HG02840 (cell line): ENCODE data around the gene ZNF236.

ENCODE experiments used
- ATAC-seq: cut with Tn5 transposase; IDR thresholded peaks from one replicate; pipeline ENCODE4 v1.9.1; 2021; ENCODE audit warnings: mild to moderate bottlenecking, moderate library complexity, moderate number of reproducible peaks; ENCODE audit not compliant: unreplicated experiment, low FRiP score

ZNF236 gene

DNA sequence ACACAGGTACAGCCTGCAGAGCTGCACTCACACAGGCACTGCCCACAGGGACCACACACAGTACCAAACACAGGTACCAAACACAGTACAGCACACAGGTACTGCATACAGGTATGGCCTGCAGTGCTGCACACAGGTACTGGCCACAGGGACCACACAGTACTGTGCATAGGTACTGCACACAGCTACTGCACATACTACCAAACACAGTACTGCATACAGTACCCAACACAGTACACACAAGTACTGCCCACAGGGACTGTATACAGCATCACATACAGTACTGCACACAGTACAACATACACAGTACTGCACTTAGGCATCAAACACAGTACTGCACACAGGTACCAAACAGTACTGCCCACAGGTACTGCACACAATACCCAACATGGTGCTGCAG, 74.3 kb downstream of the ZNF236 start:
- ATAC-seq: no peak

GRCh38 chr18:76897257-76897656, 74.9 kb downstream of the ZNF236 start:
- ATAC-seq: no peak

DNA sequence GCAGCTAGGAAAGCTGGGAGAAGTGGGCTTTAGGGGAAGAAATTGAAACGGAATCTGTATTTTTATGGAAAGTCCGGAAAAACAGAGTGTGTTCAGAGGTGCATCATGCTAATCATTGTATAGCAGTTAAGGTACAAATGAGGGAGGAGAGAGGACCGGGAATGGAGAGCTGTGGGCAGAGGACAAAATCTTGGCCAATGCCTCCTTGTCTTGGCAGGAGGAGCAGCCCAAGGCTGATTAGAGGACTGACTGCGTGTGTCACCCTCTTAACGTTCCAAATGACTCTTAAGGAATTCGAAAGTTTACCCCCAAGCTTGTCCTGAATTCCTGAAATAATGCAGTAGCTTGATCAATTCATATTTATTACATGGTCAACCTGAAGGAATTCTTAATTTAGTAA, 81.0 kb downstream of the ZNF236 start:
- ATAC-seq: no peak

DNA sequence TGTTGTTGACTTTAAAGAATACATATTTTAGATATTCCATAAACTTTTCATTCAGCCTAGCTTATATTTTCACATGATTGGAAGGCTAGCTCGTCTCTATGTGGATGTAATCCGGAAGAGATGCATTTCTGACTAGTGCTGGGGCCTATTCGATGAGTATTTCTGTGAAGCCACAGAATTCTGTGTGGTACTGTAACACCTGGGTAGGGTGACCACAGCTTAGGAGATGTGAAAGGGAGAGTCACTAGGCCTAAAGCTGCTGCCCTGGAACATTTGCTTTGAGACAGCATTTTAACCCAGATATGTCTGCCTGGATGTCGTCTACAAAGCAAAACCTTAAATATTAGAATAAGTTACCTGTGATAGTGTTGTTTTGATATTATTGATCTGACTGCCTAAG, 83.5 kb downstream of the ZNF236 start:
- ATAC-seq: no peak

GRCh38 chr18:76908277-76908676, 85.9 kb downstream of the ZNF236 start:
- no peak for ATAC-seq

DNA sequence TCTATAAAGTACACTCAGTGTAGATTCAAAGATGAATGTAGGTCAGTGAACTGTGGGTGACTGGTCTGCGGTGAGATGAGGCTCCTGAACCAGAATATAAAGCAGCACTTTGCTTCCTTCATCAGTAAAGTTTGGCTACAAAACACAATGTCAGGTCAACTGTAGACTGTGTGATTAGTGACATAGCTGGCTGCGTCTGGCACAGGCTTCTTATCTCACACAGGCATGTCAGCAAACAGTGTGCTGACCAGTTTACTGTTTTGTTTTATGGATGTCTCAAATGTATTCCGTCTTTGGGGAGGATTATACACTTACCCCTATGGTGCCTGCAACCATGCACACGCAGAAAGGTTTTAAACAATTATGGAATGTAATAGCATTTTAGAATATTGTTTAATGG, 87.1 kb downstream of the ZNF236 start:
- no peak for ATAC-seq

DNA sequence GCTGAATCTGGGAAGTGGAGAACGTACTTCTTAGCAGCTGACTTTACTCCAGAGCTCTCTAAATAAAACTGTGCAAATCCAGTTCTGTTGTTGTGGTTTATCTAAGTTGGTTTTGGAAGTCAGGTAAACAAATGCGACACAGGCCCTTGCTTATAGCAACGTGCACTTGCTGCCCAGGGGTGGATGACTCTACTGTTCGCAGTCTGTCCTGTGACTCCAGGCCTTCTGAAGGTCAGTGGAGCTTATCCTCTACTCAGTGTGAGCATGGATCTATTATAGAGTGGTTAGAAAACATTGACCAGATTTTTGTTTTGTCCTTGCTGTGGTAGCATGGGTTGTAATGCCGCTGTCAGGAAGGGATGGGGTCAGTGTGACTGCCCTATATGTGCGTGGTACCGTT, 89.1 kb downstream of the ZNF236 start:
- ATAC-seq: no peak

DNA sequence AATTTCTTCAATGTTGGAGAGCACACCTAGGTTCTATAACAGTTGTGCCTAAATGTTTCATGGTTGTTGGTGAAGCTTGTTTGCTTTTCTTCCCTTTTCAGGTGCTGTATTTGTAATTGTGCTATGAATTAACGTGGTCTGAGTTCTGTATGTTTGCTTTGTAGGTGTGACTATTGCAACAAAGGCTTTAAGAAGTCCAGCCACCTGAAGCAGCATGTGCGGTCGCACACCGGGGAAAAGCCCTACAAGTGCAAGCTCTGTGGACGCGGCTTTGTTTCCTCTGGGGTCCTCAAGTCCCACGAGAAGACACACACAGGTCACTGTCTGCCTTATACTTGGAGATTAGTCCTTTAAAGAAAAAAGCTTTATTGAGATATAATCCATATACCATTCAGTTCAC, 91.2 kb downstream of the ZNF236 start:
- no peak for ATAC-seq

GRCh38 chr18:76914314-76914713, 92.0 kb downstream of the ZNF236 start:
- ATAC-seq: no peak

- ATAC-seq: no peak
These were observed 92.4 kb downstream of the ZNF236 start for GRCh38 chr18:76914796-76915195.

- no peak for ATAC-seq
These were observed 93.1 kb downstream of the ZNF236 start for GRCh38 chr18:76915456-76915855.

DNA sequence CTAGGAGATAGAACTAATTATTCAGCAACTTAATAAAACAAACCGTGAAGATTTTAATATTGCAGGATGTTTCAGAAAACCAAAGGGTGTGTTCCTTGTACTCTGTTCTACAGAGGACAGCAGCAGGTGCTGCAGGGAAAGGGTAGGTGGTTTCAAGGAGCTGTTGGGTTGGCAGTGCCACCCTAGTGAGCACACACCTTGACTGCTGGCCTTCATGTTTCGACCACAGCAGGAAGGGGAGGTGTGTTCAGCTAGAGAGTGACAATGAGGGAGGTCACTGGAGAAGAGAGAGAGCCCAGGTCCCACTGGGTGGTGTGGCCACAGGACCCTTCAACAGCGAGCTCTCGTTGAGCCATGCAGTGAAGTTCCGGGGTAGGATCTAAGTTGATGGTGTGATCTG, 98.6 kb downstream of the ZNF236 start:
- ATAC-seq: no peak

DNA sequence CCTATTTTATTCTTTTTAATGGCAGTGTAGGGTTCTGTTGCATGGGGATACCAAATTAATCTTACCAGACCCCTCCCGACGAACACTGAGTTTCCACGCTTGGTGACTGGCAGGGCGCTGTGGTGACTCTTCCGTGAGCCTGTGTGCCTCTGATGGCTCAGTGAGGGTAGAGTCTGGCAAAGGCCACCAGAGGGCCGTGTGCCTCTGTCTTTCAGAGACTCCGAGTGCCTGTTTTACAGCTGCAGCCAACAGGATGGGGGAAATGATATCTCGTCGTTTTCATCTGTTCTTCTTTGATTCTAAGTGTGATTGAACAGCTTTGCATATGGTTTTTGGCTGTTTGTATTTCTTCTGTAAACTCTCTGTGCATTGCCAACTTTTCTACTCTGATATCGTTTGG, 99.8 kb downstream of the ZNF236 start:
- ATAC-seq: peak; percentile 96

- ATAC-seq: no peak
These were observed 101.2 kb downstream of the ZNF236 start for GRCh38 chr18:76923485-76924085.

DNA sequence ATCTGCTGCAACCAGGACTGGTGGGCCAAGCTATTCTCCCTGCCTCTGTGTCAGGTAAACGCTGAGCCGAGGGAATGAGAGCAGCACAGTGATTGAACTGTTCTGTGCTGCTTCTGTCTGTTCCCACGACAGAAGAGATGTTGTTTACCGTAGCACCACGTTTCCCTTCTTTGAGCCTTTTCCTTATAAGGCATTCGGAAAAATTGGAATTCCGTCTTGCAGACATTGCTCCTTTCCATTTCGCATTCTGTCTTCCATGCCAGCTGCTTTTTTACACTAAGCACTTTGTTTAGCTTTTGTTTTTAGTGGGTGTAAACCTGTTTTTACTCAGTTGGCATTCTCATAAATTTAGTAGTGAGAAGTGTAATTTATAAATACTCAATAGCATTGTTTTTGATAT, 103.1 kb downstream of the ZNF236 start:
- no peak for ATAC-seq

DNA sequence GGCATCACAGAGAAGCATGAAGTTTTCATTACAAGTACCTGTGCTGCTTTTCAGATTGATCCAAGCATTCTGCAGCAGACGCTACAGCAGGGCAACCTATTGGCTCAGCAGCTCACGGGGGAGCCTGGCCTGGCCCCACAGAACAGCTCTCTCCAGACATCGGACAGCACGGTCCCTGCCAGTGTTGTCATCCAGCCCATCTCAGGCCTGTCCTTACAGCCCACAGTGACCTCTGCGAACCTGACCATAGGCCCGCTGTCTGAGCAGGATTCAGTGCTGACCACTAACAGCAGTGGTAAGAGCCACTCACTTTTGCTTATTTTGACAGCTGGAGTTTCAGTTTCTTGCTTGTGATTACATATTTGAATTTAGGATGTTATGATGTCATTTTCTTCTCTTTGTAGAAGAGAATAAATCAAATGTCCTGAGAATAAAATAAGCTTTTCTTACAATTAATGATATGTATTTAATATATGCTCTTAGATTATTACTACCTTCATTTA, 104.9 kb downstream of the ZNF236 start:
- no peak for ATAC-seq

GRCh38 chr18:76928179-76928868, 106.0 kb downstream of the ZNF236 start:
- ATAC-seq: no peak

GRCh38 chr18:76931171-76931570, 108.8 kb downstream of the ZNF236 start:
- no peak for ATAC-seq

- ATAC-seq: no peak
These were observed 109.9 kb downstream of the ZNF236 start for GRCh38 chr18:76932026-76932819.

DNA sequence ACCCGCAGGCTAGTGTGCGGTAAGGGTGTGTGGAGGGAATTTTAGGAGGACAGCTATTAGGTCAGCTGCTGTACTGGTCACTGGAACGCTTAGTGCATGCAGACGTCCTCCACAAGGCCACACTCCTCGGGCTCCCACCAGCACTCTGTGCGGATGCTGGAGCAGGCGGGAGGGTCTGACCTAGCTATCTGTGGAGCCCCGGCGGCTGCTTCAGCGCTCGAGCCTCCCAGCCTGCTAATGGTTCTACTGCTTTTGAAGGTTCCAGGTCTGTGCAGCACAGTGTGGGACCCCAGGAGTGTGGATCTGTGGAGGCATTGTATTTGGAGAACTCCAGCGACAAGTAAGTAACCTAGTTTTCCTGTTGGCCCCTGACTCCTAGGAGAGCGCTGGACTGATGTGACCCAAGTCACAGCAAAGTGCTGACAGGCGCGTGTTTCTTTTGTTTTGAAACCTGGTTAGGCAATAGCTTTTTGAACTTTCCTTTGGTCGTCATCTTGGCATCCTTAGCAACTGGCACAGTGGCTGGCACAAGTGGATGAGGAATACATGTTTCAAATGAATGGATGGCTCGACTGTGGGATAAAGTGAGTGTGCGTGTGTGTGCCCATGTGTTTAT, 113.5 kb downstream of the ZNF236 start:
- no peak for ATAC-seq

GRCh38 chr18:76936877-76937276, 114.5 kb downstream of the ZNF236 start:
- ATAC-seq: no peak
